GM21367 (cell line): ENCODE results near the gene ZIC5.

Experiments
- ATAC-seq: cut with Tn5 transposase; IDR thresholded peaks from one replicate; pipeline ENCODE4 v1.9.1; 2021; ENCODE audit not compliant: unreplicated experiment

Gene ZIC5

DNA sequence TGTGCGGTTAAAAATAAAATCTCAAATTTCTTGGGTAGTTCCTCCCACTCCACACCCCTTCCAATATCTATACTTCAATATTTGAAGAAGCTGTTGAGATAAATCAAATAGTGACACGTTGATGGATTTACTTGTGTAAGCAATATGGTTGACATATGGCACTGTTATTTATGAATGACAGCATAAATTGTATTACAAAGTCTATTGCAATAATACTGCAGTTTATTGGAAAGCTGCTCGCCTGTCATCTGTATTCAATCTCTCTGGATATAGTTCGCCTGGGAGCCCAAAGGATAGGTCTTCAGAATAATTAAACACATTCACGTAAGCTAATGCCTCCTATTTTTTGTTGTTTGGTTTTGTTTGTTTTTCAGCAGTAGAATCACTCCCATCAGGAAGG, 5.0 kb upstream of the ZIC5 start:
- ATAC-seq = no peak

DNA sequence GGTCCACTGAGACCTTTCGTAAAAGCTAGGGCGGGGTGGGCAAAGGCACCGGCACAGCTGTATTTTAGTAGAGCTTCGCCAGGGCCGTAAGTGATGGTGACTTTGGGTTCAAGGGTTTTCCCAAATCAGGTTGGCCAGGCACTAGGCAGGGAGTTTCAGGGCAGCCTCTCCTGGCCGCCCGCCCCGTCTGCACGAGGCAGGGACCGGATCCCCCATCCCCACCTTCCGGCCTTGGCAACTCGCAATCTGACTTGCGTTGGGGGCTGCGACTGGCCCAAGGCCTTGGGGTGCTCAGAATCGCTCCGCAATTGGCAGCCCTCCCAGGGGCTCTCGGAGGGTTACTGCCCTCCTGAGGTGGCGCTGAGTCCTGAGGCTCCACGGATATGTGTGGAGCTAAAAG, 4.1 kb upstream of the ZIC5 start:
- no peak for ATAC-seq

DNA sequence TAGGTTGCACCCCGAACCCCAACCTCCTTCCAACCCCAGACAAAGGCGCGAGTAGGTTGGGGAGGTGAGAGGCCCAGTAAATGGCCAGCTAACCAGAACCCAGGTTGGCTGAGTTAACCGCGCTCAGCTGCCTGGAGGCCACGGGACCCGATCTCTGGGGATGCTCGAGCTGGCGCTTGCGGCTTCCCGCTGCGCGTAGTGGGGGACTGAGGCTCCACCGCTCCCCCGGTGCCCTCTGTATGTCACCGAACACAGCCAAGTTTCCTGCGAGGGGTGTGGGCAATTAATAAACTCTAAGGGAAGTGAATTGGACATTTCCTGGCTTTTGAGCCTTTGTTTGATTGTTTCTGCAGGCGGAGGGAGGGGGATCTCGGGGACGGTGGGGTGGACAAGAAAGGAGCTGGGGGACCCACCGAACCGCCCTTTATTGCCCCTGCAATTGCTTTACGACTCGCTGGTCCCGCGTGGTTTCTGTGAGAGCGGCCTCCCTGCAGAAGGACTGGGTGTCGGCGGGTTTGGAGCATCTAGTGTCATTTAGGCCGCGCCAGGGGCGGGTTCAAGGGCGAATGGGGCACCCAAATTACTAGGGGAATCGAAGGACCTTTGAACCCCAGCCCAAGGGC, 3.5 kb upstream of the ZIC5 start:
- no peak for ATAC-seq

GRCh38 chr13:99974296-99974938, 2.9 kb upstream of the ZIC5 start:
- ATAC-seq = no peak

- ATAC-seq = no peak
Measured at GRCh38 chr13:99973808-99974185, 2.2 kb upstream of the ZIC5 start.

GRCh38 chr13:99973163-99973807, 1.7 kb upstream of the ZIC5 start:
- no peak for ATAC-seq

DNA sequence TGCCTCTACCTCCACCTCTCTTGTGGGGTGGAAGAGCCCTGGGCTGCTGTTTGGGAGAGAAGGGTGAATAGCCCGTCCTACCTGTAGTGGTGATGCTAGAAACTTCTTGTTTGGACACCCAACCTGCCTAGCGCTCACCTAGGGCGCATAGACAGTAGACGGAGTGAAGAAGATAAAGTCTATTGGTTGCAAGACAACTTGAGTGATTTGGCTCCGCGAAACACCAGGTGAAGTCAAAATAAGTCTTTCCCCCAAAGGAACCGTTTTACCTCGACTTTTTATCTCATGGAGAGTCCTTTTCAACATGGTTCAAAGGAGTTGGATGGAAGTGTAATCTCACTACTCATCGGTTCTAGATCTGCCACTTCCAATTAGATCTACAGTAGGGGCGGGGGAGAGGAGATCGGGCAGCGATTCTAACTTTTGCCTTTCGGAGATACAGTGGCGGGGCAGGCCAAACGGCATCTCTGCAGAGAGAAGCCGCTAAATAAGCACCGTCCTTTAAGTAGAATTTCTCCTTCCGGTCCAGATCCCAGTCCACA, 694 bp upstream of the ZIC5 start:
- ATAC-seq = no peak

GRCh38 chr13:99970651-99971575, 654 bp downstream of the ZIC5 start:
- no peak for ATAC-seq

- no peak for ATAC-seq
Measured at GRCh38 chr13:99969919-99970650, 1.5 kb downstream of the ZIC5 start.

DNA sequence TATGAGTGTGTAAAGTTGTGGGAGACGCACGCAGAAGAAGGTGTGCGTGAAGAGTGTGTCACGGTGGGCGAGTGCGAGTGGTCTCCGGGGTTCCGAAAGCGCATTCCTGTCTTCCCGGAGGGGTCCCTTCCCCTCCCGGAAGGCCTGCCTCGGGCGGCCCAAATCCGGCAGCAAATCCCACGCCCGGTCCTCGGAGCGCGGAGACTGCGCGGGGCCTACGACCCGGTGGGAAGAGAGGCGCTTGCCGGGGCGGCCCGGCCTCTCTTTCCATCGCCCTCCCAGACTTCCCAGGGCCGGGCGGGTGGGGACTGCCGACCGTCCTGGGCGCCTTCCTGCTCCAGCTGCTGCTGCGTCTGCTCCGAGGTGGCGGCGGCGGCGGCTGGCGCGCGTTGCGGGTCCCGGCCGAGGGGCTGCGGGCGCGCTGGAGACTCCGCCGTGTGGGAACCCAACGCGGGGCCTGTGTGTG, 2.1 kb downstream of the ZIC5 start:
- ATAC-seq = no peak

DNA sequence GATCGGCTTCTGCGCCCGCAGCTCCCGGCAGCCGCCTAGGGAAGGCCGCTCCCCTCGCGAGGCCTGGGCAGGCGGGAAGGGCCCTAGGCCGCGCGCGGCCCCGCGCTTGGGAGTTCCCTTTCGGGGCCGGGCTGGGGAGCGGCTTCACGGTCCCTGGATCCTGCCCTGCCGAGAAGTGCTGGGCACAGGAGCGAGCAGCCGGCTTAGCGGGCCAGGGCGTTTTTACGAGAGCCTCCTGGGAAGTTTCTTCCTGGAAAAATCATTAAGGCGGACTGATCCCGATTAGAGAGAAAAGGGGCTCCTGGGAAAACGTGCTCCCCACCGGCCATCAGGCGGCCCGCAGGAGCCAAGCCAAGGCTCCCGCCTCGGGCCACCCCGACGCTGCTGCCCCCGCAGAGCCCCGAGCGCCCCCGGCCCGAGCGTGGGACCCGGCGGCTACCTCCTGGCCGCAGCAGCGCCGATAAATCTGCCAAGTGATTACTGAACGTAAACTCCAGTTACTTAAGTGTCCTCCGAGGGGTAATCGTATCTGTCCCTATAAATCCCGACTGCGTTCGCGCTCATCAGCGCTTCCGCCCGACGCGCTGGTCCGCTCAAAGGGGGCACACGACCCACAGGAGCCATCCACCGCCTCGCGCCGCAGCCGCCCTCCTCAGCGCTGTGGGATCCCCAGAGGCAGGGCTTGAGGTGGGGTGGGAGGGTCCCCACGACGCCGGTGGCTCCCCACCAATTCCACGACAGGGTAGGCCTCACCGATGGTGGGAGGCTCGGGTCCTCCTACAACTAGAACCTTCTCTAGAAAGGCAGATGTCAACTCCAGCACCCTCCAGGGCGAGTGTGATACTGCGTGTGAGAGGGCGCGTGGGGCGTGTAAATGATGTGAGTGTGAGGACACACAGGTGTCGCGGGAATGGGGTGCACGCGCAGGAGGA, 2.8 kb downstream of the ZIC5 start:
- ATAC-seq = no peak

DNA sequence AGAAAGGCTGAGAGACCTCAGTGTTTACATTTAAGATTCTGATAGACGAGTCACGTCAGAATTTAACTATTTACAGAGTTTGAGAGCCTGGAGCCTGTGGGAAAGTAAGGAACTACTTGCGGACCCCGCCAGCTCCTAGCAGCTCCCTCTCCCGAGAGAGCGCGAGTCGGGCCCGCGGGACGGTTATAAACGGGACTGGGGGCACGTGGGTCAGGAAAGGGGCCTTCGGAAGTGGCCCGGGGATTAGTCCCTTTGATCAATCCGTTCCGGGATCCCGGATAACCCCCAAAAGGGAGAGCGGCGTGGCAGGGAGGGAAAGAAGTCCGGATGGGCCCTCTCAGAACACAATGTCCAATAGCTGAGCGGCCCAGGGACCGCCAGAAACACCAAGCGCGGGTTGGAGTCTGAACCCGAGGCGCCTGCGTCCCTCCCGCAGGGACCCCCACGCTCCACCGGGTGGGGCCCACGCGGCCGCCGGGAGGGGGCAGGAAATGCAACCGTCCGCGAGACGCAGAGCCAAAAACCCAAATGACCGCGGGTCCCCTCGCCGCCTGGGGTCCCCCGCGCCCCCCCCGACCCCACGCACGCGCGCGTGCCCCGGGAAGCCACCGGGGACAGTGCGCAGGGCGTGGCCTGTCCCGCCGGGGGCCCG, 3.6 kb downstream of the ZIC5 start:
- ATAC-seq = no peak

- ATAC-seq = no peak
Measured at GRCh38 chr13:99967498-99967868, 4.1 kb downstream of the ZIC5 start.

- no peak for ATAC-seq
Measured at GRCh38 chr13:99966064-99966805, 5.3 kb downstream of the ZIC5 start.

DNA sequence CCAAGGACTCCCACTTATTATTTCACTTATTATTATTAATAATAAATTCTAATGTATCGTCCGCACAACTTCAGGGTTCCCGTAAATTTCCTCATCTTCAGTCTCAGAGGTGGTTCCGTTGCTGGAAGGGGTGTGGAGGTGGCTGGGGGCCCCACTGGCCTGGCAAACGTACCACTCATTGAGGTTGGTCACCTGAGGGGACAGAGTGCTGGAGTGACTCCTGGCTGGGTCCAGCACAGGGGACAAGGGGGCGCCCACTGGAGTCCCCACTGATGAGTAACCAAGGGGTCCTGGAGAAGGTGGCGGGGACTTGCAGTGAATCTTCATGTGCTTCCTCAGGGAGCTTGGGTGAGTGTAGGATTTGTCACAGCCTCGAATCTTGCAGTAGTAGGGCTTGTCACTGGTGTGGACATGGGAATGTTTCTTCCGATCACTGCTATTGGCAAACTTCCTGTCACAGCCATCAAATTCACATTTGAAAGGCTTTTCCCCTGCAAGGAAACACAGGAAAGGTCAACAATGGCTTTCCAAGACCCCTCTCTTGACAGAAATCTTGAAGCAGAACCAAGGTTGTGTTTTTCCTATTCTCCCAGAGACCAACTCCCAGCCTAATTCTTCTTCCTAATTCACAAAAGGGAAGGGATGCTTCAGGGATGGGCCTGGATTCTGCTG, 6.1 kb downstream of the ZIC5 start:
- no peak for ATAC-seq

- ATAC-seq = no peak
Measured at GRCh38 chr13:99963816-99964339, 7.7 kb downstream of the ZIC5 start.

- ATAC-seq = no peak
Measured at GRCh38 chr13:99962242-99962641, 9.3 kb downstream of the ZIC5 start.
